Measurements from ENCODE around the gene ZNF576.
"Not testable (repeated sequence)": the region's sequence is repeated elsewhere in the genome, so short reads cannot be mapped to it uniquely, and the experiment has no call there.

ZNF576 gene

GRCh38 chr19:43628646-43629326, 32.4 kb downstream of the ZNF576 start:
- Histone ChIP-seq H3K27ac (ENCODE audit: low read length) (no peak overlapping the region), H3K4me1 (ENCODE audit: control insufficient read depth, insufficient read depth, low read length) (peaks cover 2% of the 10 kb centered on the region; the same call in 1 of the 2 replicates), H3K36me3 (ENCODE audit: control insufficient read depth, insufficient read depth, low read length) (no peaks in the 10 kb centered on the region), H3K9me3 (ENCODE audit: control insufficient read depth, insufficient read depth, low read length) (no peaks in the 10 kb centered on the region), H3K27me3 (ENCODE audit: control insufficient read depth, insufficient read depth, low read length) (no peaks in the 10 kb centered on the region), H3K4me3 (ENCODE audit: low read length) (no peak overlapping the region)
- no CpG with 5 or more reads among the region's 3 CpGs for WGBS (ENCODE audit: insufficient coverage, insufficient read length)
- DNase-seq (ENCODE audit: low read depth, low spot score): no peak

GRCh38 chr19:43631491-43631890, 35.1 kb downstream of the ZNF576 start:
- DNase-seq (ENCODE audit: low read depth, low spot score): no peak
- H3K36me3 ChIP-seq (ENCODE audit: control insufficient read depth, insufficient read depth, low read length): no peaks in the 10 kb centered on the region
- H3K4me3 ChIP-seq (ENCODE audit: low read length): no peak overlapping the region
- peaks cover 3% of the 10 kb centered on the region for H3K4me1 ChIP-seq (ENCODE audit: control insufficient read depth, insufficient read depth, low read length)
- H3K27ac ChIP-seq (ENCODE audit: low read length): no peak overlapping the region
- no peaks in the 10 kb centered on the region for H3K27me3 ChIP-seq (ENCODE audit: control insufficient read depth, insufficient read depth, low read length)
- H3K9me3 ChIP-seq (ENCODE audit: control insufficient read depth, insufficient read depth, low read length): no peaks in the 10 kb centered on the region
- WGBS (ENCODE audit: insufficient coverage, insufficient read length): no CpG with 5 or more reads among the region's 5 CpGs

- no peaks in the 10 kb centered on the region for H3K36me3 ChIP-seq (ENCODE audit: control insufficient read depth, insufficient read depth, low read length)
- no peaks in the 10 kb centered on the region for H3K9me3 ChIP-seq (ENCODE audit: control insufficient read depth, insufficient read depth, low read length)
- WGBS (ENCODE audit: insufficient coverage, insufficient read length): no CpG with 5 or more reads among the region's 4 CpGs
- peaks cover 3% of the 10 kb centered on the region for H3K4me1 ChIP-seq (ENCODE audit: control insufficient read depth, insufficient read depth, low read length)
- no peak overlapping the region for H3K4me3 ChIP-seq (ENCODE audit: low read length)
- H3K27me3 ChIP-seq (ENCODE audit: control insufficient read depth, insufficient read depth, low read length): peaks cover under 1% of the 10 kb centered on the region; the same call in 1 of the 2 replicates
- no peak overlapping the region for H3K27ac ChIP-seq (ENCODE audit: low read length)
- no peak for DNase-seq (ENCODE audit: low read depth, low spot score)
Measured at GRCh38 chr19:43633520-43633919, 37.1 kb downstream of the ZNF576 start.

- no CpG with 5 or more reads among the region's 5 CpGs for WGBS (ENCODE audit: insufficient coverage, insufficient read length)
- Histone ChIP-seq H3K4me1 (ENCODE audit: control insufficient read depth, insufficient read depth, low read length) (peaks cover 3% of the 10 kb centered on the region), H3K36me3 (ENCODE audit: control insufficient read depth, insufficient read depth, low read length) (no peaks in the 10 kb centered on the region), H3K27me3 (ENCODE audit: control insufficient read depth, insufficient read depth, low read length) (peaks cover 6% of the 10 kb centered on the region), H3K9me3 (ENCODE audit: control insufficient read depth, insufficient read depth, low read length) (no peaks in the 10 kb centered on the region), H3K27ac (ENCODE audit: low read length) (no peak overlapping the region), H3K4me3 (ENCODE audit: low read length) (no peak overlapping the region)
- no peak for DNase-seq (ENCODE audit: low read depth, low spot score)
Measured at GRCh38 chr19:43634068-43634467, 37.7 kb downstream of the ZNF576 start.

- H3K36me3 ChIP-seq (ENCODE audit: control insufficient read depth, insufficient read depth, low read length): no peaks in the 10 kb centered on the region
- WGBS (ENCODE audit: insufficient coverage, insufficient read length): no CpG with 5 or more reads among the region's 5 CpGs
- no peak for DNase-seq (ENCODE audit: low read depth, low spot score)
- H3K4me1 ChIP-seq (ENCODE audit: control insufficient read depth, insufficient read depth, low read length): peaks cover 3% of the 10 kb centered on the region
- H3K9me3 ChIP-seq (ENCODE audit: control insufficient read depth, insufficient read depth, low read length): no peaks in the 10 kb centered on the region
- no peak overlapping the region for H3K27ac ChIP-seq (ENCODE audit: low read length)
- peak overlapping the region; percentile 25; the same call in 1 of the 2 replicates for H3K4me3 ChIP-seq (ENCODE audit: low read length)
- H3K27me3 ChIP-seq (ENCODE audit: control insufficient read depth, insufficient read depth, low read length): peaks cover 8% of the 10 kb centered on the region
Measured at GRCh38 chr19:43634506-43634871, 38.1 kb downstream of the ZNF576 start.

GRCh38 chr19:43634872-43635560, 38.6 kb downstream of the ZNF576 start:
- peak overlapping the region; percentile 25; the same call in 1 of the 2 replicates for H3K4me3 ChIP-seq (ENCODE audit: low read length)
- peaks cover 8% of the 10 kb centered on the region for H3K27me3 ChIP-seq (ENCODE audit: control insufficient read depth, insufficient read depth, low read length)
- WGBS (ENCODE audit: insufficient coverage, insufficient read length): no CpG with 5 or more reads among the region's 17 CpGs
- H3K36me3 ChIP-seq (ENCODE audit: control insufficient read depth, insufficient read depth, low read length): no peaks in the 10 kb centered on the region
- no peak for DNase-seq (ENCODE audit: low read depth, low spot score)
- H3K9me3 ChIP-seq (ENCODE audit: control insufficient read depth, insufficient read depth, low read length): no peaks in the 10 kb centered on the region
- no peak overlapping the region for H3K27ac ChIP-seq (ENCODE audit: low read length)
- peaks cover 3% of the 10 kb centered on the region for H3K4me1 ChIP-seq (ENCODE audit: control insufficient read depth, insufficient read depth, low read length)

GRCh38 chr19:43635561-43635940, 39.2 kb downstream of the ZNF576 start:
- no CpG with 5 or more reads among the region's 2 CpGs for WGBS (ENCODE audit: insufficient coverage, insufficient read length)
- not testable (repeated sequence) for H3K9me3 ChIP-seq (ENCODE audit: control insufficient read depth, insufficient read depth, low read length); DNase-seq (ENCODE audit: low read depth, low spot score); H3K27ac ChIP-seq (ENCODE audit: low read length); H3K36me3 ChIP-seq (ENCODE audit: control insufficient read depth, insufficient read depth, low read length); H3K27me3 ChIP-seq (ENCODE audit: control insufficient read depth, insufficient read depth, low read length); H3K4me1 ChIP-seq (ENCODE audit: control insufficient read depth, insufficient read depth, low read length)
- peak overlapping the region; percentile 25; the same call in 1 of the 2 replicates for H3K4me3 ChIP-seq (ENCODE audit: low read length)

- Histone ChIP-seq H3K4me1 (ENCODE audit: control insufficient read depth, insufficient read depth, low read length) (peaks cover 3% of the 10 kb centered on the region), H3K27ac (ENCODE audit: low read length) (no peak overlapping the region), H3K4me3 (ENCODE audit: low read length) (no peak overlapping the region), H3K9me3 (ENCODE audit: control insufficient read depth, insufficient read depth, low read length) (no peaks in the 10 kb centered on the region), H3K36me3 (ENCODE audit: control insufficient read depth, insufficient read depth, low read length) (no peaks in the 10 kb centered on the region), H3K27me3 (ENCODE audit: control insufficient read depth, insufficient read depth, low read length) (peaks cover 8% of the 10 kb centered on the region)
- no CpG with 5 or more reads among the region's 14 CpGs for WGBS (ENCODE audit: insufficient coverage, insufficient read length)
- DNase-seq (ENCODE audit: low read depth, low spot score): no peak
Measured at GRCh38 chr19:43636121-43636683, 39.8 kb downstream of the ZNF576 start.

GRCh38 chr19:43638214-43638994, 42.0 kb downstream of the ZNF576 start:
- WGBS (ENCODE audit: insufficient coverage, insufficient read length): no CpG with 5 or more reads among the region's 13 CpGs
- Histone ChIP-seq H3K36me3 (ENCODE audit: control insufficient read depth, insufficient read depth, low read length) (no peaks in the 10 kb centered on the region), H3K4me3 (ENCODE audit: low read length) (no peak overlapping the region), H3K27me3 (ENCODE audit: control insufficient read depth, insufficient read depth, low read length) (peaks cover 9% of the 10 kb centered on the region), H3K27ac (ENCODE audit: low read length) (no peak overlapping the region), H3K4me1 (ENCODE audit: control insufficient read depth, insufficient read depth, low read length) (peaks cover 3% of the 10 kb centered on the region), H3K9me3 (ENCODE audit: control insufficient read depth, insufficient read depth, low read length) (no peaks in the 10 kb centered on the region)
- DNase-seq (ENCODE audit: low read depth, low spot score): no peak

- H3K9me3 ChIP-seq (ENCODE audit: control insufficient read depth, insufficient read depth, low read length): no peaks in the 10 kb centered on the region
- H3K27me3 ChIP-seq (ENCODE audit: control insufficient read depth, insufficient read depth, low read length): peaks cover 9% of the 10 kb centered on the region
- WGBS (ENCODE audit: insufficient coverage, insufficient read length): no CpG with 5 or more reads among the region's 18 CpGs
- H3K36me3 ChIP-seq (ENCODE audit: control insufficient read depth, insufficient read depth, low read length): no peaks in the 10 kb centered on the region
- DNase-seq (ENCODE audit: low read depth, low spot score): no peak
- peak overlapping the region; percentile 67 for H3K4me3 ChIP-seq (ENCODE audit: low read length)
- H3K27ac ChIP-seq (ENCODE audit: low read length): no peak overlapping the region
- peaks cover 3% of the 10 kb centered on the region for H3K4me1 ChIP-seq (ENCODE audit: control insufficient read depth, insufficient read depth, low read length)
Measured at GRCh38 chr19:43638995-43639518, 42.7 kb downstream of the ZNF576 start.
